Endothelial cell (in vitro differentiated cells): ENCODE data around the gene B4GALNT4. TPM values are rescaled to one million over a fixed set of nuclear protein-coding genes. Genes with fewer than 3 reads are reported as not detected.

ENCODE experiments used
- DNase-seq: peaks from one replicate; pipeline ENCODE4 v3.0.0; 2021; ENCODE audit warnings: low spot score
- H3K27ac Mint-ChIP-seq: one replicate; pipeline ENCODE4 v1.8.0; 2021; ENCODE audit warnings: mixed read lengths, inconsistent platforms; ENCODE audit not compliant: unreplicated experiment
- H3K27me3 Mint-ChIP-seq: one replicate; pipeline ENCODE4 v1.8.0; 2021; ENCODE audit warnings: mild to moderate bottlenecking, moderate library complexity, mixed read lengths, inconsistent platforms; ENCODE audit not compliant: unreplicated experiment
- H3K36me3 Mint-ChIP-seq: one replicate; pipeline ENCODE4 v1.8.0; 2021; ENCODE audit warnings: mild to moderate bottlenecking, low read depth, mixed read lengths, inconsistent platforms; ENCODE audit not compliant: unreplicated experiment
- H3K4me1 Mint-ChIP-seq: one replicate; pipeline ENCODE4 v1.8.0; 2021; ENCODE audit warnings: mild to moderate bottlenecking, mixed read lengths, inconsistent platforms; ENCODE audit not compliant: unreplicated experiment
- H3K4me3 Mint-ChIP-seq: one replicate; pipeline ENCODE4 v1.8.0; 2021; ENCODE audit warnings: mild to moderate bottlenecking, mixed read lengths, inconsistent platforms; ENCODE audit not compliant: unreplicated experiment
- H3K9me3 Mint-ChIP-seq: one replicate; pipeline ENCODE4 v1.8.0; 2021; ENCODE audit warnings: mixed read lengths, inconsistent platforms; ENCODE audit not compliant: unreplicated experiment
- CTCF ChIP-seq: fragments of 200-600 bp; sonication (generic); IDR thresholded peaks from one replicate; pipeline ENCODE4 v1.5.0; 2021; ENCODE audit warnings: antibody characterized with exemption; ENCODE audit not compliant: unreplicated experiment
- total RNA-seq: library from RNA; stranded (reverse); fragmentation: NEBNext Ultra II Directional; extraction: Animal tissue kit (Norgen Biotek cat#: 25700); gene quantifications from one replicate; pipeline ENCODE4 v1.2.1, GENCODE V29; 2021; ENCODE audit not compliant: unreplicated experiment

B4GALNT4 gene
- total RNA-seq, 1 donor from 2014 or later = 14.9 TPM

DNA sequence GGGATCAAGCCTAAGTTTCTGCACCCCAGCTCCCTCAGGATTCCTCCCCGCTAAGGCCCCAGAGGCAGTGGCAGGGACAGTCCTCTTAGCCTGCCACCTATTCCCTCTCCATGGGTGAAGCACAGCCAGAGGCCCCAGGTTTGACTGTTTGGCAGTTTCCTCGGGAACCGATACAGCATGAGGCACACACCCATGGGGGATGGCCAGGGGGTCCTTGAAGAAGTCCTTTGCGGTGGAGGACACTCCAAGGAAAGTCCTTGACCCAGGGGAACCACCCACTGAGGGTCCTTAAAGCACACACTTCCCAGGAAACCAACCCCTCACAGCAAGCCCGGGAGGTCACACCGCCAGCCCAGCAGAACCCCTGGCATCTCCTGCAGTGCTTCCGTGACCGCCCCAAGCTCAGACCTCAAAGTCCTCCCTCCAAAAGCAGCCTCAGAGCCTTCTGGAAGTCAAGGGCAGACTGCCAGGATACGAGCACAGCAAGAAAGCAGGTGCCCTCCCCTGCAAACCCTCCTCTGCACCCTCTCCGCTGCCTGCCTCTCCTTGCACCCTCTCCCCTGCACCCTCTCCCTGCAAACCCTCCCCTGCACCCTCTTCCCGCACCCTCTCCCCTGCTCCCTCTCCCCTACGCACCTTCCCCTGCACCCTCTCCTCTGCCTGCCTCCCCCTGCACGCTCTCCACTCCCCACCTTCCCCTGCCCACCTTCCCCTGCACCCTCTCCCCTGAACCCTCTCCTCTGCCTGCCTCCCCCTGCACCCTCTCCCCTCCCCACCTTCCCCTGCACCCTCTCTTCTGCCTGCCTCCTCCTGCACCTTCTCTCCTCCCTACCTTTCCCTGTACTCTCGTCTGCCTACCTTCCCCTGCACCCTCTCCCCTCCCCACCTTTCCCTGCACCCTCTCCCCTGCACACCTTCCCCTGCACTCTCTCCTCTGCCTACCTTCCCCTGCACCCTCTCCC lies 44.1 kb downstream of the B4GALNT4 start:
- Mint-ChIP-seq H3K27me3 (peaks cover 12% of the 10 kb centered on the region), H3K4me1 (peaks cover 14% of the 10 kb centered on the region), H3K27ac (no peak overlapping the region), H3K9me3 (no peaks in the 10 kb centered on the region), H3K36me3 (no peaks in the 10 kb centered on the region), H3K4me3 (no peak overlapping the region)
- no peak for TF ChIP-seq CTCF
- DNase-seq = no peak

- Mint-ChIP-seq H3K4me1 (peaks cover 14% of the 10 kb centered on the region), H3K27me3 (peaks cover 12% of the 10 kb centered on the region), H3K27ac (peak overlapping the region; percentile 6), H3K9me3 (no peaks in the 10 kb centered on the region), H3K36me3 (no peaks in the 10 kb centered on the region), H3K4me3 (no peak overlapping the region)
- no peak for TF ChIP-seq CTCF
- DNase-seq = no peak
These were observed 45.1 kb downstream of the B4GALNT4 start for GRCh38 chr11:414318-414857.

- Mint-ChIP-seq H3K27me3 (peaks cover 12% of the 10 kb centered on the region), H3K4me3 (peak overlapping the region; percentile 67), H3K9me3 (no peaks in the 10 kb centered on the region), H3K27ac (no peak overlapping the region), H3K36me3 (no peaks in the 10 kb centered on the region), H3K4me1 (peaks cover 14% of the 10 kb centered on the region)
- no peak for DNase-seq
- TF ChIP-seq CTCF = no peak
These were observed 46.3 kb downstream of the B4GALNT4 start for GRCh38 chr11:415640-416041.

DNA sequence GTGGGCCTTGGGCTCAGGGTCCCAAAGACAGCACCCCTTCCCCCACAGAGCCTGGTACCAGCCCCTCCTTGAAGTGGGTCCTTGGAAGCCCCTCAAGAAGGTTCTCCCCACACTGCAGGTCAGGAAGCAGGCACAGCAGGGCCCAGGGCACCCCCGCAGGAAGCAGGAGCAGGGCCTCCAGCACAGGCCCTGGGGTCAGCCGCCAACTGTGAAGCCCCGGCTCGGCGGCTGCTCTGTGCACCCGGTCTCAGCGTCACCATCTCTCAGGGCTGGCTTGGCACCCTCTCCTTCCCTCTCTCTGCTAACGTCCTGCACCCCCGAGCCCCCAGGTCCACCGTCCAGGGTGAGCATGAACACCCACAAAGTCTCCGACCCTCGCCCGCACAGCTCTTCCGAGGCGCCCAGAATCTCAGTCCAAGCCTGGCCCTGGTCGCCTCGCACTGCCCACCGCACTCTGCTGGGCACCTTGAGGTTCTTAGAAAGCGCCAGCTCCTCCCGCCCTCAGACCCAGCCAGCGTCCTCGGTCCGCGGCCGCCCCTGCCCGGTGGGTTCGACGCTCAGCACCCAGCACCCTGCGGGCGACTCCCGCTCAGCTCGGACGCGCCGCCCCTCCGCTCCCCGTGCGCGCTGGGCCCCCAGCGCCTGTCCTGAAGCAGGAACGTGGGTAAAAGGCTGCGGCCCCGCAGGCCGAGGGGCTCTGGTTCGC lies 46.9 kb downstream of the B4GALNT4 start:
- Mint-ChIP-seq H3K9me3 (no peaks in the 10 kb centered on the region), H3K4me3 (peak overlapping the region; percentile 67), H3K27ac (no peak overlapping the region), H3K4me1 (peaks cover 14% of the 10 kb centered on the region), H3K36me3 (no peaks in the 10 kb centered on the region), H3K27me3 (peaks cover 12% of the 10 kb centered on the region)
- DNase-seq = no peak
- no peak for TF ChIP-seq CTCF
